ENCODE data around the gene OR52E6.

The OR52E6 gene

GRCh38 chr11:5803982-5804381 lies 37.7 kb downstream of the OR52E6 start:
- DNase-seq (ENCODE audit: low spot score), result no peak
- FAIRE-seq, result no peak

GRCh38 chr11:5796541-5796940 lies 45.2 kb downstream of the OR52E6 start:
- FAIRE-seq (no peak), DNase-seq (ENCODE audit: low spot score) (no peak)

- DNase-seq (ENCODE audit: low spot score), result no peak
- no peak for FAIRE-seq
These were observed 50.5 kb downstream of the OR52E6 start, which contains the start of gene OR52N1 for GRCh38 chr11:5791165-5791564. OR52N1 (minus strand) TSS chr11:5791265; CDS start chr11:5788816, 2,449 bp downstream.
